COR-L47 (cell line): ENCODE results near the gene SLFNL1.

ENCODE experiments used
- DNase-seq: peaks from one replicate; lab custom pipeline; 2025; lab: John Stamatoyannopoulos, UW

Gene SLFNL1

GRCh38 chr1:41021526-41022308, at the start of gene SLFNL1:
Gene SLFNL1, minus strand, starts transcription at chr1:41021725. Its CDS starts 1,065 bp downstream, at chr1:41020660.
- DNase-seq = no peak

GRCh38 chr1:41056907-41057306, 35.4 kb upstream of the SLFNL1 start:
- DNase-seq = no peak

GRCh38 chr1:41053316-41053715, 31.8 kb upstream of the SLFNL1 start:
- no peak for DNase-seq

DNA sequence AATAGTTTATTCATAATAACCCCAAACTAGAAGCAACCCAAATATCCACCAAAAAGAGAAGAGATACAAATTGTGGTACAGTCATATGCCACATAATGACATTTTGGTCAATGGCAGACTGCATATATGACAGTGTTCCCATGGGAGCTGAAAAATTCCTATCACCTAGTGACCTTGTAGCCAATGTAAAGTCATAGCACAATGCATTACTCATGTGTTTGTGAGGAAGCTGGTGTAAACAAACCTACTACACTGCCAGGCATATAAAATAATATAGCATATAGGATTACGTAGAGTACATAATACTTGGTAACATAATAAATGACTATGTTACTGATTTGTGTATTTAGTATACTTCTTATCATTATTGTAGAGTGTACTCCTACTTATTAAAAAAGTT, 29.5 kb upstream of the SLFNL1 start:
- no peak for DNase-seq

DNA sequence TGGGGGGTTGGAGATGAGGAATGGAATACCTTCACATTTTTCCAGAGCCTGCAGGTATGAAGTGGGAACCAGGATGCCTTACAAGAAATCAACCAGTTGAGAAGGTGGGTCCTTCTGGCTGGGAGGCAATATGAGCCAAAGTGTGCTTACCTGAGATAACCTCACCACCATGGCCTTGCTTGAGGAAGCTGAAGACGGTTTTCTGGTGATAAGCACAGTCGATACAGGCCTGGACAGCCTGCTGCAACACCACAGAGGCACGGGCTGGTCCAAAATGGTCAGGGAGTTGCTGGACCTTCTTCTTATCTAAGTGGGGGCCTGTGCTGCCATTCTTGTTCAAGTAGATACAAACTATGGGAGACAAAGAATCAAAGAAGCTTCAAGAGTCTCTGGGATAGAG, 27.0 kb upstream of the SLFNL1 start:
- no peak for DNase-seq

DNA sequence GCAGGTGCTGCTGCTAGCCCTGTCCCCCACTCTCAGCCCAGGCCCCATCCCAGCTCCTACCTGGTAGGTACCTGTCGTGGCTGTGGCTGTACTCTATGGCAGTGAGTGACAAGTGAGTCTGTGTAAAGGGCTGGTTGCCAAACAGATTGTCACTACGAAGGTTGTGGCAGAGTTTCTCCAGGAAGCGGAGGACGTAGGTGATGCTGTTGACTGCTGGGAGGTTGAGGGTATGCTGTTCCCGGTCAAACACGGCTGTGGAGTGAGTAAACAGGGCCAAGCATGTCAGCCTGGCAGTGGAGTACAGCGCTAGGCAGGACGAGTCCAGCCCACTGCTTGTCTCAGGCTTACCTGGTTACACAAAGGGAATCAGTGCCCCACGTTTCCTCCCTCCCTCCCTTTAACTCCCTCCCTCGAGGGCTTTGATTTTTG, 24.8 kb upstream of the SLFNL1 start:
- DNase-seq = no peak

DNA sequence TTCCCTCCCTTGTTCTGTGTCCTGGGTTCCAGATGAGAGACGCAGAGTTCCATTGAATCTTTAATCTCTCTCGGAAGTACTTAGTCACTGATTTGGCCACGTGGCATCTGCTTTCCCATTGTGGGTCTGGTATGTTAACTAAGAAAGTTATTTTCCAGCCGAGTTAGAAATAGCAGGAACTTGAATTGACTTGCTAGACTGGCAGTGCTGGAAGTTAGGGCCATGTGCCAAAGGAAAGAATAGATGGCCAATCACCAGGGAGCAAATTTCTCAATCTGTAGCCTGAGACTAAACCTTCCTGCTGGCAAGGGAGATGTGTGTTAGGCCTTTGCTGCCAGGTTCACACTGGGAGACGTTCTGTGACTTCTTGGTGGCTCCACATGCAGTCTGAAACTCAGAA, 24.2 kb upstream of the SLFNL1 start:
- no peak for DNase-seq

DNA sequence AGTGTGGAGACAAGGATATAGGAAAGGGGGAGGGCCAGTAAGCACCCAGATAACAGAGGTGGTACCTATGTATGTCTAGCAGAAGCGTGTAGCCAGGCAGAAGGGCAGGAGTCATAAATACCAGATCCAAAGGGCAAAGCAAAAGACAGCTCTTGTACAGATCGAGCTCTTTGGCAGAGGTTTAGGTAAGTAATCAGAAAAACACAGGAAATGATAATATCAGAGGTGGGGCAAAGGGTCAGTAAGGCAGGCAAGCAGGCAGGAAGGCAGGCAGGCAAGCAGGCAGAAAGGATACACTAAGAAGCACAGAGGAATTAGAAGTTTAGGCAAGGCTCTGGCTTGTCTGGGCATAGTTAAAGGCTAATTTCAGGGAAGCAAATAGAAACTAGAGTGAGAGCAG, 22.7 kb upstream of the SLFNL1 start:
- no peak for DNase-seq

GRCh38 chr1:41041614-41042270, 20.2 kb upstream of the SLFNL1 start:
- no peak for DNase-seq

GRCh38 chr1:41038110-41038509, 16.6 kb upstream of the SLFNL1 start:
- no peak for DNase-seq

DNA sequence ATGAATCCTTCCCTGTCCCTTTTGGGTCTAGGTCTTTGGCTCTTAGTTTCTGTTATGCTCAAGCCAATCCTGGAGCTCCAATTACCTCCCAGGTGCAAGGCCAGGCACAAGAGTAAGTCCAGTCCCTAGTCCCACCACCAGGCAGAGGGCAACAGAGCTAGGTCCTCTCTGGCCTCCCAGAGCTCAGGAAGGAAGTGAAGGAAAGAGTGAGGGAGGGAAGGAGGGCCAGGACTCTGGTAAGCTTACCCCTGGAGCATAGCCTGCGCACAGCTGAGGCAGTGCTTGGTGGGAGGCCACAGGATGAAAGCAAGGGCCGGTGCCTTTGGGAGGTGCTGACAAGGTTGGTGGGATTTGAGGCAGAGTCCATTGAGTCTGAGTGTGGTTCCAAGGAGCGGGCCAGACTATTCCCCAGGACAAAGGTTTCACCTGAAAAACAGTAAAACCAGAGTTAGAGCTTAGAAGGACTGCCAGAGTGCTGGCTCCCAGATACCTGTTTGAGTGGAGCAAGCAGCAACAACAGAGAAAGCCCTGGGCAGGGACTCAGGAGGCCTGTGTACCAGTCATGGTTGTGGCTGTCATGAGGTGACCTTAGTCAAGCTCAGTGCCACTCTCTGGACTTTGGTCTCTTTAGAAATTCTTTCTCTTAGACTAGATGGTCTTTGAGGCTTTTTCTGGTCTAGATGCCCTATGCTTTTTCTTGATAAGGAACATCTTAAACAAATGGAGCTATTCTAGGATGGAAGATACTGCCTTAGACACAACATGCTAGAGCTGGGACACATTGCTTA, 15.8 kb upstream of the SLFNL1 start:
- DNase-seq = no peak

- no peak for DNase-seq
These were observed 11.7 kb upstream of the SLFNL1 start for GRCh38 chr1:41033272-41033671.

DNA sequence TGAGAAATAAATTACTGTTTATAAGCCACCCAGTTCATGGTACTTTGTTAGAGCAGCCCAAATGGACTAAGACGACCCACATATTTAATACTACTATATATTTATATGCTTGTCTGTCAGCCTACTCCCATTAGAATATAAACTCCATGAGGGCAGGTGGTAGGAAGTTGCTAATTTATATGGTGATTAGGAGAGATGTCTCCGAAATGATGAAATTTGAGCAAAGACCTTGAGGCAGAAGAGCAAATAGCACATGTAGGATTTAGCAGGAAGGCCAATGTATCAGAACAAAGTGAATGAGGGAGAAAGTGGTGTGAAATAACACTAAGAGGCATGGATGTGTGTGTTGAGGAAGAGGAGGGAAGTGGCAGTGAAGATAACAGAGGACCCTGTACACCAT, 10.6 kb upstream of the SLFNL1 start:
- DNase-seq = no peak

GRCh38 chr1:41030872-41031616, 9.5 kb upstream of the SLFNL1 start:
- DNase-seq = no peak

DNA sequence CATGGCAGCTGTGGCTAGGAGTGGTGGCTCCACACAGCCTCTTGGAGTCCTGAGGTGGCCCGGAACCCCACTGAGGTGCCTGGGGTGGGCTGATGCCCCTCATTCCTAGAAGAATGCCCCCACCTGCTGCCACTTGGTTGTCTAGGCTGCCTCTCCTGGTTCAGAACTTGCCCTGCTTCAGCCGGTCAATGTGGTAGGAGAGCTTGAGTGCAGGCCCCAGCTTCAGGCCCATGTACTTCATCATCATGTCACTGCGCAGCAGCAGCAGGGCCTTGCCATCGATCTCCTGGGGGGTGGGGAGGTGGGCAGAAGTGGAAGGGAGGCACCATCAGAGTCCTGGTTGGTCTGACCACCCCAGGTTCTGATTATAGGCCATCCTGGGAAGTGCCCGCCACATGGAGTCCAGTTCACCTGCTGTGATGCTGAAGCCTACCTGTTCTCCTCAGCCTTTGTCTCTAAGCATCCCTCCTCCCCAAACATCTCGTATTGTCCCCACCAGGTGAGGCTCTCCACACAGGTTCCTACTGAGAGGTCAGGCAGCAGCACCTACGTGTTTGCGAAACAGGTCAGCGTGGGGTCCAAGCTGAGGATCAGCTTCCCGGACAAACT, 6.6 kb upstream of the SLFNL1 start:
- DNase-seq = no peak

GRCh38 chr1:41025979-41026819, 4.7 kb upstream of the SLFNL1 start:
- DNase-seq = no peak

GRCh38 chr1:41024953-41025352, 3.4 kb upstream of the SLFNL1 start:
- DNase-seq = no peak

- no peak for DNase-seq
These were observed 1.9 kb upstream of the SLFNL1 start for GRCh38 chr1:41023279-41023990.

- DNase-seq = no peak
These were observed 899 bp upstream of the SLFNL1 start for GRCh38 chr1:41022424-41022823.

GRCh38 chr1:41020654-41021053, 871 bp downstream of the SLFNL1 start:
- no peak for DNase-seq
